HUES64 (cell line): ENCODE data around the gene BTBD9.
A peak's percentile ranks its signal among the peaks of the same experiment; 100 is the strongest.
"Not testable (repeated sequence)": the region's sequence is repeated elsewhere in the genome, so short reads cannot be mapped to it uniquely, and the experiment has no call there.

Source experiments
- H3K27ac ChIP-seq: 2 replicates; pipeline ENCODE4 v1.7.0; 2013; ENCODE audit warnings: low read depth, low read length, inconsistent platforms
- H3K27me3 ChIP-seq: 2 replicates; pipeline ENCODE4 v1.6.1; 2013; ENCODE audit warnings: mild to moderate bottlenecking, low read length; ENCODE audit not compliant: insufficient read depth
- H3K36me3 ChIP-seq: 2 replicates; pipeline ENCODE4 v1.6.1; 2013; ENCODE audit warnings: mild to moderate bottlenecking, low read length; ENCODE audit not compliant: insufficient read depth
- H3K4me1 ChIP-seq: 2 replicates; pipeline ENCODE4 v1.6.1; 2013; ENCODE audit warnings: mild to moderate bottlenecking, low read length, moderate library complexity; ENCODE audit not compliant: insufficient read depth
- H3K4me3 ChIP-seq: 2 replicates; pipeline ENCODE4 v1.5.1; 2013; ENCODE audit warnings: mild to moderate bottlenecking, low read length, moderate library complexity
- H3K9ac ChIP-seq: 2 replicates; pipeline ENCODE4 v1.6.1; 2013; ENCODE audit warnings: mild to moderate bottlenecking, low read depth, low read length
- H3K9me3 ChIP-seq: 2 replicates; pipeline ENCODE4 v1.6.1; 2013; ENCODE audit warnings: low read depth, low read length; ENCODE audit not compliant: insufficient read depth
- whole genome bisulfite sequencing: fragments of 150-250, 120-280 bp; methylation state at CpG from one replicate; pipeline ENCODE4 v1.1.7; 2013; ENCODE audit warnings: missing lambda C conversion rate; 5-methylcytosine and 5-hydroxymethylcytosine counted together

BTBD9 gene

GRCh38 chr6:38137608-38138265, 502.0 kb downstream of the BTBD9 start:
- peak overlapping the region; percentile 18 for H3K4me3 ChIP-seq
- peak overlapping the region; percentile 42; the same call in 1 of the 2 replicates for H3K27ac ChIP-seq
- H3K4me1 ChIP-seq: peaks cover 23% of the 10 kb centered on the region
- H3K9me3 ChIP-seq: no peaks in the 10 kb centered on the region
- H3K36me3 ChIP-seq: no peaks in the 10 kb centered on the region
- H3K27me3 ChIP-seq: no peaks in the 10 kb centered on the region
- 28% methylated on average over 8 of the region's 8 CpGs for WGBS
- peak overlapping the region; percentile 41; the same call in 1 of the 2 replicates for H3K9ac ChIP-seq

DNA sequence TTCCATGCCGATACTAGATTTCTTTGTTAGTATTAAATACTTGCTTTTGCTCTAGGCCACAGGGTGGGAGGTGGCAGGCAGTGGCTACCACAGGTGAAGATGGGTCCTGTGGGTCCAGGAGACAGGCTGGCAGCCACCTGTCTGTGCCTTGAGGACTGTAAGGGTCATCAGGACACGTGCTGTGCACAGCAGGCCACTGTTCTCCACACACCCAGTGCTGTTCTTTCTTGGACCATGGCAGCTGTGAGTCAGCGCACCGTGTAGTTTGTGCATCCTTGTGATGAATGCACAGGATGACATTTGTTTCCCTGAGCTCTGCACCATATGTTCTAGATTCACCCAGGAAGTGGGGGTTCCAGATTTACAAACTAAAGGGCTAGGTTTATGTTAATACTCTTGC, 503.2 kb downstream of the BTBD9 start:
- Histone ChIP-seq H3K4me3 (no peak overlapping the region), H3K9ac (no peak overlapping the region), H3K36me3 (no peaks in the 10 kb centered on the region), H3K9me3 (no peaks in the 10 kb centered on the region), H3K27ac (no peak overlapping the region), H3K27me3 (no peaks in the 10 kb centered on the region), H3K4me1 (peaks cover 23% of the 10 kb centered on the region)
- WGBS: 95% methylated on average over 4 of the region's 4 CpGs

DNA sequence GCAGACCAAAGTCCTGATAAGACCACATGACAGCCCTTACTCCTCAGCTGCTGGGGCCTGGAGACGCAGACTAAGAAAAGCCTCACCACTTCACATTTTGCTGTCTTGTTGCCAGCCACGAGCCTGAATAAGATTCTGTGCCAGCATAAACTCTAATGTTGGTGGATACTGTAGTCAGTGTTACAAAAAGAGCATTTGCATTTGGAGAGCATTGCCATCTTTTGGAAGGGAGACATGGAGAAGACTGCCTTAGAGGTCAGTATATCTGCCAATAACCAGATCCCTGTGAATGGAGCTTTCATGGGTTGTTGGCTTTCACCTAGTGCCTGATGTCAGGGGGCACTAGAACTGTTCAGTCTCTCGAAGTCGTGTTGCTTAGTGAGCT, 505.0 kb downstream of the BTBD9 start:
- H3K27ac ChIP-seq: no peak overlapping the region
- H3K9ac ChIP-seq: no peak overlapping the region
- no peaks in the 10 kb centered on the region for H3K27me3 ChIP-seq
- no peak overlapping the region for H3K4me3 ChIP-seq
- 95% methylated on average over 4 of the region's 4 CpGs for WGBS
- H3K36me3 ChIP-seq: no peaks in the 10 kb centered on the region
- peaks cover 23% of the 10 kb centered on the region for H3K4me1 ChIP-seq
- no peaks in the 10 kb centered on the region for H3K9me3 ChIP-seq

DNA sequence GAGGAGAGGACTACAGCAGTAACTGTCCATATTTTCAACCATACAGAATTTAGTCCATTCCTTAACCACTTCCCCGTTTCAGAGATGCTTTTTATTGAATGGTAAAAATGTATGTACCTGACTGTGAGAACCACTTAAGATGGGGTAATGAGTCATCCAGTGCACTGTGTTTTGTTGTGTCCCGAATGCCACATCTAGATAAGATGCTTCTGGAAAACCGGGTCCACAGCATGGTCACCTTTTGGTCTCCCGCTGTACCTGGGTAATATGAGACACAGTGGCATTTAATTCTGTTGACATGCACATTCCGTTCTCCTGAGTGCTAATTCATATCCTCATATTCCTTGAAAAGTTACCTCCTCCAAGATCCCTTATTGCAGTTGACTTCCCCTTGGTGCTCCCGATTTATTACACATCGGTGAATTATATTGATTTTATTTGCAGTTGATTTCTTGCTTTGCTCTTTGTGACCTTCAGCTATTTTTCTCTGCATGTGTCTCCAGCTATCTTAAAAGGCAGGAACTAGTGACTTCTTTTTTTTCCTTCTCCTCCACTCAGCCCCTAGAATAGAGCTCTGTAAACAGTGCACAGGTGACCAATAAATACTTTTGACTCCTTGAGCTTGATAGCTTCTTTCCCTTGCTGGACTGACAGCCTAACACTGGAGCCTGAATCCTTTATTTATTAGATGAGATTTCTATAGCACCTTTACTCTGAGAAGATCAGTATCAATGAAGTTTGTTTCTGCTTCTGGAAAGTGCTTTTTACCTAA, 505.6 kb downstream of the BTBD9 start:
- Histone ChIP-seq H3K27ac (no peak overlapping the region), H3K9ac (no peak overlapping the region), H3K36me3 (no peaks in the 10 kb centered on the region), H3K9me3 (no peaks in the 10 kb centered on the region), H3K4me3 (no peak overlapping the region), H3K4me1 (peaks cover 23% of the 10 kb centered on the region), H3K27me3 (no peaks in the 10 kb centered on the region)
- 95% methylated on average over 7 of the region's 7 CpGs for WGBS

DNA sequence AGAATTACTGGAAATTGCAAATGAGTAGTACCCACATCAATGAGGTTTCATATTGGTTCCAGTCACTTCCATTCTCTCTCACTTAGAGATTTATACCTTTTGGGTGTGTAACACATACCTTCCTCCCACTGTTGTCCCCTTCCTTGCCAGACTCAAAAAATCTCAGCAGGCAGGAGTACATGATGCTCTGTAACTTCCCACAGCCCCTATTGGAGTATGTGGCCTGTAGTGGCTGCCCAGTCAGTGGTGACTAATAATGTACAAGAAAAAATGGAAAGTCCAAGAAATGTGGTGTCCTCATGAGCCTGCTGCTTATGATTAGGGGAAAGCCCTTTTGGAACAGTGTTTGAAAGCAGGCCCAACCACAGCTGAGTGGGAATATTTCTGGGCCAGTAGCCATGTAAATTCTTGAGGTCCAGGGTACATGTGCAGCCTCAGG, 508.2 kb downstream of the BTBD9 start:
- Histone ChIP-seq H3K9me3 (0 out of 2 replicates have a peak, but pooled peaks cover under 1% of the 10 kb centered on the region), H3K9ac (no peak overlapping the region), H3K4me1 (no peaks in the 10 kb centered on the region; the same call in 1 of the 2 replicates), H3K27me3 (no peaks in the 10 kb centered on the region), H3K27ac (no peak overlapping the region), H3K4me3 (no peak overlapping the region), H3K36me3 (no peaks in the 10 kb centered on the region)

- Histone ChIP-seq H3K27ac (no peak overlapping the region), H3K9me3 (peaks cover 5% of the 10 kb centered on the region; the same call in 1 of the 2 replicates), H3K9ac (no peak overlapping the region), H3K36me3 (no peaks in the 10 kb centered on the region), H3K4me1 (no peaks in the 10 kb centered on the region), H3K27me3 (no peaks in the 10 kb centered on the region), H3K4me3 (no peak overlapping the region)
- WGBS: 97% methylated on average over 3 of the region's 4 CpGs
Observed at GRCh38 chr6:38127284-38127683, 512.4 kb downstream of the BTBD9 start.

DNA sequence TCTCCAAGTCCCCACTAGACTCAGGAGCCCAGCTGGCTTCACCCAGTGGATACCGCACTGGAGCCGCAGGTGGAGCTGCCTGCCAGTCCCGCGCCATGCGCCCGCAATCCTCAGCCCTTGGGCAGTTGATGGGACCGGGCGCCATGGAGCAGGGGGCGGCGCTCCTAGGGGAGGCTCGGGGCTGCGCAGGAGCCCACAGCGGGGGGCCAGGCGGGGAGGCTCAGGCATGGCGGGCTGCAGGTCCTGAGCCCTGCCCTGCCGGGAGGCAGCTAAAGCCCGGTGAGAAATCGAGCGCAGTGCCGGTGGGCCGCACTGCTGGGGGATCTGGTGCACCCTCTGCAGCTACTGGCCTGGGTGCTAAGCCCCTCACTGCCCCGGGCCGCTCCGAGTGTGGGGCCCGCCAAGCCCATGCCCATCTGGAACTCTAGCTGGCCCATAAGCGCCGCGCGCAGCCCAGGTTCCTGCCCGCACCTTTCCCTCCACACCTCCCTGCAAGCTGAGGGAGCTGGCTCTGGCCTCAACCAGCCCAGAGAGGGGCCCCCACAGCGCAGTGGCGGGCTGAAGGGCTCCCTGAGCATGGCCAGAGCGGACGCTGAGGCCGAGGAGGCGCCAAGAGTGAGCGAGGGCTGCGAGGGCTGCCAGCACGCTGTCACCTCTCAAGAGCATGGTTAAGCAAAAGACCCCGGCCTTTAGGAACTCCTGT, 515.4 kb downstream of the BTBD9 start:
- H3K9me3 ChIP-seq, H3K27ac ChIP-seq, H3K4me3 ChIP-seq, H3K9ac ChIP-seq, H3K27me3 ChIP-seq, H3K4me1 ChIP-seq, H3K36me3 ChIP-seq: not testable (repeated sequence)
- WGBS: 97% methylated on average over 40 of the region's 40 CpGs

GRCh38 chr6:38119516-38119915, 520.2 kb downstream of the BTBD9 start:
- Histone ChIP-seq H3K4me3 (no peak overlapping the region), H3K27ac (no peak overlapping the region), H3K9ac (no peak overlapping the region), H3K27me3 (no peaks in the 10 kb centered on the region), H3K36me3 (no peaks in the 10 kb centered on the region), H3K9me3 (no peaks in the 10 kb centered on the region), H3K4me1 (peaks cover 15% of the 10 kb centered on the region)
- 33% methylated on average over 6 of the region's 6 CpGs for WGBS

- Histone ChIP-seq H3K4me1 (peaks cover 15% of the 10 kb centered on the region), H3K36me3 (no peaks in the 10 kb centered on the region), H3K27me3 (no peaks in the 10 kb centered on the region), H3K4me3 (no peak overlapping the region), H3K27ac (no peak overlapping the region), H3K9ac (no peak overlapping the region), H3K9me3 (no peaks in the 10 kb centered on the region)
- WGBS: 86% methylated on average over 2 of the region's 2 CpGs
Observed at GRCh38 chr6:38118791-38119365, 520.9 kb downstream of the BTBD9 start.
